Measurements from ENCODE around the gene EFNA5.

The EFNA5 gene

GRCh38 chr5:107602896-107603295 lies 67.8 kb downstream of the EFNA5 start:
- no peak for DNase-seq (ENCODE audit: low read depth)

- no peak for DNase-seq (ENCODE audit: low read depth)
Observed at GRCh38 chr5:107601076-107601475, 69.7 kb downstream of the EFNA5 start.

GRCh38 chr5:107598958-107599357 lies 71.8 kb downstream of the EFNA5 start:
- no peak for DNase-seq (ENCODE audit: low read depth)

GRCh38 chr5:107597803-107598202 lies 72.9 kb downstream of the EFNA5 start:
- no peak for DNase-seq (ENCODE audit: low read depth)

GRCh38 chr5:107597247-107597646 lies 73.5 kb downstream of the EFNA5 start:
- no peak for DNase-seq (ENCODE audit: low read depth)

- no peak for DNase-seq (ENCODE audit: low read depth)
Observed at GRCh38 chr5:107594253-107595045, 76.3 kb downstream of the EFNA5 start.

- no peak for DNase-seq (ENCODE audit: low read depth)
Observed at GRCh38 chr5:107593009-107593408, 77.7 kb downstream of the EFNA5 start.

- DNase-seq (ENCODE audit: low read depth): no peak
Observed at GRCh38 chr5:107592515-107592914, 78.2 kb downstream of the EFNA5 start.

- DNase-seq (ENCODE audit: low read depth): no peak
Observed at GRCh38 chr5:107590686-107591085, 80.1 kb downstream of the EFNA5 start.

- no peak for DNase-seq (ENCODE audit: low read depth)
Observed at GRCh38 chr5:107589520-107590193, 81.1 kb downstream of the EFNA5 start.

GRCh38 chr5:107582625-107583024 lies 88.1 kb downstream of the EFNA5 start:
- no peak for DNase-seq (ENCODE audit: low read depth)

- DNase-seq (ENCODE audit: low read depth): no peak
Observed at GRCh38 chr5:107580889-107581820, 89.6 kb downstream of the EFNA5 start.

- no peak for DNase-seq (ENCODE audit: low read depth)
Observed at GRCh38 chr5:107578051-107578635, 92.6 kb downstream of the EFNA5 start.

- no peak for DNase-seq (ENCODE audit: low read depth)
Observed at GRCh38 chr5:107577394-107577950, 93.3 kb downstream of the EFNA5 start.

GRCh38 chr5:107576736-107577393 lies 93.9 kb downstream of the EFNA5 start:
- DNase-seq (ENCODE audit: low read depth): no peak

- DNase-seq (ENCODE audit: low read depth): no peak
Observed at GRCh38 chr5:107576155-107576554, 94.6 kb downstream of the EFNA5 start.

GRCh38 chr5:107574287-107574686 lies 96.5 kb downstream of the EFNA5 start:
- no peak for DNase-seq (ENCODE audit: low read depth)

- no peak for DNase-seq (ENCODE audit: low read depth)
Observed at GRCh38 chr5:107572715-107573368, 97.9 kb downstream of the EFNA5 start.

GRCh38 chr5:107571621-107572536 lies 98.9 kb downstream of the EFNA5 start:
- DNase-seq (ENCODE audit: low read depth): peak; percentile 91

Measured in ELR (cell line).